ENCODE measurements around the gene DYNC1I1. TPM values are rescaled to one million over a fixed set of nuclear protein-coding genes. Genes with fewer than 3 reads are reported as not detected.

Gene DYNC1I1
- polyA plus RNA-seq, 4 donors: 0.57 to 0.74 (median 0.64) TPM

GRCh38 chr7:95788258-95788657 is 15.9 kb downstream of the DYNC1I1 start:
- no peak for DNase-seq (ENCODE audit: low read depth in 4 of 4, low spot score in 2 of 4)

GRCh38 chr7:95788884-95789283 is 16.5 kb downstream of the DYNC1I1 start:
- no peak for DNase-seq (ENCODE audit: low read depth in 4 of 4, low spot score in 2 of 4)

GRCh38 chr7:95793658-95794057 is 21.3 kb downstream of the DYNC1I1 start:
- no peak for DNase-seq (ENCODE audit: low read depth in 4 of 4, low spot score in 2 of 4)

- no peak for DNase-seq (ENCODE audit: low read depth in 4 of 4, low spot score in 2 of 4)
These were observed 22.7 kb downstream of the DYNC1I1 start for GRCh38 chr7:95794917-95795515.

- no peak for DNase-seq (ENCODE audit: low read depth in 4 of 4, low spot score in 2 of 4)
These were observed 24.3 kb downstream of the DYNC1I1 start for GRCh38 chr7:95796617-95797016.

GRCh38 chr7:95798401-95798930 is 26.1 kb downstream of the DYNC1I1 start:
- no peak for DNase-seq (ENCODE audit: low read depth in 4 of 4, low spot score in 2 of 4)

- DNase-seq (ENCODE audit: low read depth in 4 of 4, low spot score in 2 of 4): no peak
These were observed 28.4 kb downstream of the DYNC1I1 start for GRCh38 chr7:95800787-95801186.

- DNase-seq (ENCODE audit: low read depth in 4 of 4, low spot score in 2 of 4): no peak
These were observed 29.9 kb downstream of the DYNC1I1 start for GRCh38 chr7:95802270-95802669.

- no peak for DNase-seq (ENCODE audit: low read depth in 4 of 4, low spot score in 2 of 4)
These were observed 31.7 kb downstream of the DYNC1I1 start for GRCh38 chr7:95804052-95804451.

- no peak for DNase-seq (ENCODE audit: low read depth in 4 of 4, low spot score in 2 of 4)
These were observed 33.6 kb downstream of the DYNC1I1 start for GRCh38 chr7:95805909-95806308.

- no peak for DNase-seq (ENCODE audit: low read depth in 4 of 4, low spot score in 2 of 4)
These were observed 36.0 kb downstream of the DYNC1I1 start for GRCh38 chr7:95808396-95808795.

GRCh38 chr7:95811846-95812445 is 39.6 kb downstream of the DYNC1I1 start:
- no peak for DNase-seq (ENCODE audit: low read depth in 4 of 4, low spot score in 2 of 4)

GRCh38 chr7:95814721-95815120 is 42.4 kb downstream of the DYNC1I1 start:
- no peak for DNase-seq (ENCODE audit: low read depth in 4 of 4, low spot score in 2 of 4)

- no peak for DNase-seq (ENCODE audit: low read depth in 4 of 4, low spot score in 2 of 4)
These were observed 45.7 kb downstream of the DYNC1I1 start for GRCh38 chr7:95817866-95818640.

GRCh38 chr7:95820778-95821177 is 48.4 kb downstream of the DYNC1I1 start:
- no peak for DNase-seq (ENCODE audit: low read depth in 4 of 4, low spot score in 2 of 4)

GRCh38 chr7:95822717-95823116 is 50.4 kb downstream of the DYNC1I1 start:
- DNase-seq (ENCODE audit: low read depth in 4 of 4, low spot score in 2 of 4): no peak

- DNase-seq (ENCODE audit: low read depth in 4 of 4, low spot score in 2 of 4): no peak
These were observed 52.3 kb downstream of the DYNC1I1 start for GRCh38 chr7:95824616-95825015.

- no peak for DNase-seq (ENCODE audit: low read depth in 4 of 4, low spot score in 2 of 4)
These were observed 56.8 kb downstream of the DYNC1I1 start for GRCh38 chr7:95828824-95829790.

- DNase-seq (ENCODE audit: low read depth in 4 of 4, low spot score in 2 of 4): no peak
These were observed 68.9 kb downstream of the DYNC1I1 start for GRCh38 chr7:95840953-95841950.
